WERI-Rb-1 (cell line): ENCODE data around the gene HOXD12.

Source experiments
- DNase-seq: peaks from one replicate; pipeline ENCODE4 v3.0.0-alpha.2; 2020
- H3K27ac ChIP-seq: fragments of 250-450 bp; sonication (Bioruptor Pico); 2 replicates; pipeline ENCODE4 v1.5.1; 2020; ENCODE audit warnings: mild to moderate bottlenecking, moderate library complexity
- H3K27me3 ChIP-seq: fragments of 250-450 bp; sonication (Bioruptor Pico); 2 replicates; pipeline ENCODE4 v1.5.1; 2021; ENCODE audit warnings: mild to moderate bottlenecking, low read depth, moderate library complexity; ENCODE audit not compliant: insufficient read depth, severe bottlenecking
- H3K36me3 ChIP-seq: fragments of 250-450 bp; sonication (Bioruptor Pico); 2 replicates; pipeline ENCODE4 v1.5.1; 2020; ENCODE audit warnings: mild to moderate bottlenecking, moderate library complexity
- H3K4me3 ChIP-seq: 2 replicates; pipeline ENCODE4 v1.5.1; 2011; ENCODE audit warnings: low read depth, mild to moderate bottlenecking, control low read depth, low read length
- H3K9me3 ChIP-seq: fragments of 250-450 bp; sonication (Bioruptor Pico); 2 replicates; pipeline ENCODE4 v1.5.1; 2021; ENCODE audit warnings: mild to moderate bottlenecking, moderate library complexity; ENCODE audit not compliant: severe bottlenecking
- TF ChIP-seq, protein P1 (sequence below): IDR thresholded peaks from 2 replicates; pipeline ENCODE4 v1.5.1; 2011; ENCODE audit warnings: low read depth, mild to moderate bottlenecking, control low read depth, inconsistent platforms, low read length

The HOXD12 gene

DNA sequence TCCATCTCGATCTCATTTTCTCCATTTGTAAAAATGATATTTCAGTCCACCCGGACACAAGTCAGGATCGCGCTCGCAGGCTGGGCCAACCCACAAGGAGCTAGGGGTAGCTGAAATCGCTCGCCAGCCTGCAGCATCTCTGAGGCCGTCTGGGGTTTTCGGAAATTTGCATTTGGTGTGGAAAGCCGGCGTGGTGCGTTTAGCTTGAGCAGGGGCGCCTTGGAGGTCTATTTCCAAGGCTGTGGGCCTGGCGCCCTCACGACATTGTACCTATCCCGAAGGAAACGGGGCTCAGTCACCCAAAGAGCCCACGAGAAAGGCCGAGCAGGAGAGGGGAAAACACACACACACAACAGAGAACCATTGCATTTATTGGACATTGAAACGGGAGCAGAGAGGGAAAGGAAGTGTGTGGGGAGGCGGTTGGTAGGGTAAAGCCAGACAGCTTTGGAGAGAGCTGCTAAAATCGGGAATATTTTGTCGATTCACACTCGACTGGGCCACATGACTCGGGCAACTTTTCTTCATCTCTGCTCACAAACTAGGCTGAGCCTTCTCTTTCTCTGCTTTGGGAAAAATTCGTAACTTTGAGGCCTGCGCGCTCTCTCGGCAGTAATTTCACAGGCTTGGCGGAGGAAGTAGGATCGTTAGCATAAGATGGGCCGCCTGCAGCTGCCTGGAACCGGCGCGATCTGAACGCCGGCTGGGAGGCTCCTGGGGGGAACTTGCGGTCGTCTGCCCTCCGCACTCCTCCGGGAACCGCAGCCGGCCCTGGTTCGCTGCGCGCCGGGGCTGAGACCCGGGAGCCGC lies 28.8 kb downstream of the HOXD12 start:
- no peak overlapping the region for H3K27ac ChIP-seq
- H3K36me3 ChIP-seq: no peaks in the 10 kb centered on the region
- peaks cover 94% of the 10 kb centered on the region for H3K27me3 ChIP-seq
- TF ChIP-seq, protein P1, sequence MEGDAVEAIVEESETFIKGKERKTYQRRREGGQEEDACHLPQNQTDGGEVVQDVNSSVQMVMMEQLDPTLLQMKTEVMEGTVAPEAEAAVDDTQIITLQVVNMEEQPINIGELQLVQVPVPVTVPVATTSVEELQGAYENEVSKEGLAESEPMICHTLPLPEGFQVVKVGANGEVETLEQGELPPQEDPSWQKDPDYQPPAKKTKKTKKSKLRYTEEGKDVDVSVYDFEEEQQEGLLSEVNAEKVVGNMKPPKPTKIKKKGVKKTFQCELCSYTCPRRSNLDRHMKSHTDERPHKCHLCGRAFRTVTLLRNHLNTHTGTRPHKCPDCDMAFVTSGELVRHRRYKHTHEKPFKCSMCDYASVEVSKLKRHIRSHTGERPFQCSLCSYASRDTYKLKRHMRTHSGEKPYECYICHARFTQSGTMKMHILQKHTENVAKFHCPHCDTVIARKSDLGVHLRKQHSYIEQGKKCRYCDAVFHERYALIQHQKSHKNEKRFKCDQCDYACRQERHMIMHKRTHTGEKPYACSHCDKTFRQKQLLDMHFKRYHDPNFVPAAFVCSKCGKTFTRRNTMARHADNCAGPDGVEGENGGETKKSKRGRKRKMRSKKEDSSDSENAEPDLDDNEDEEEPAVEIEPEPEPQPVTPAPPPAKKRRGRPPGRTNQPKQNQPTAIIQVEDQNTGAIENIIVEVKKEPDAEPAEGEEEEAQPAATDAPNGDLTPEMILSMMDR: no peak
- H3K9me3 ChIP-seq: peaks cover 9% of the 10 kb centered on the region
- H3K4me3 ChIP-seq: no peak overlapping the region
- no peak for DNase-seq

DNA sequence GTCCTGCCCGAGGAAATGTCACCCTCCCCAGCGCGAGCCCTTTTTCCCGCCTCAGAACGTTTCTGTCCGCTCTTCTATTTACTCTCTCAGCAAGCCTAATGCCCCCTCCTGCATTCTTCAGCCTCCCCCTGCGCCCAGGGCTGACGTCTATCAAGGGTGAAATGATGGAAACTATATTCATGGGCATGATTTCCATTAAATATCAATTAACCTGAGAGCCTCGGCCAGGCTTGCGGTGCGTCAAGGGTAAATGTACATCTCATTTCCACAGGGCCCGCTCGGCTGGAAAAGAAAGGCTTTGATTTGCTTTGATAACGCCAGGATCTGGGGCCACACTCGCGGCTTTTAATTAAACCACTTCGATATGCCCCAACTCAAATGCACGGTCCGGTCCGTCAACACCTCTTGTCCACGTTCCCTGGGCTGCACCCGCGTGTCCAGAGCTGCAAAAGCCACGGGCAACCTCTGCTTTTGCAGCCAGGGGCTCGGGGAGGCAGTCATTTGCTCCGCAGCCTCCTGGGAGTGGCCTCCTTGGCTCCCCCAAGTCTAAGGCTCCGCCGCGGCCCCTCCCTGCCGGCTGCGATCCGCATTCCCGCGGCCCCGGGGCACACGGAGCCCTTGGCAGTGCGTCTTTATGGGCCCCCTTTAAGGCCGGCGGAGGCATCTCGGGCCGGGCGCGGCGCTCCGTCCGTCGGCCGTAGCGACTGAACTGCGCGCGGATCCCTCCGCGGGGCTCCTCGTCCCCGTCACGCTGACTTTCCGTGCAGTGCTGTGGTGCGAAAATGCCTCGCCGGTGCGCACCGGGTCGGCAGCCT lies 29.6 kb downstream of the HOXD12 start, which contains the start of gene HOXD8:
Gene HOXD8 (plus strand): TSS at position 724 of the 815 bp plus-strand sequence. CDS start 662 bp downstream, outside the sequence.
- no peak for DNase-seq
- H3K27me3 ChIP-seq: peaks cover 94% of the 10 kb centered on the region

DNA sequence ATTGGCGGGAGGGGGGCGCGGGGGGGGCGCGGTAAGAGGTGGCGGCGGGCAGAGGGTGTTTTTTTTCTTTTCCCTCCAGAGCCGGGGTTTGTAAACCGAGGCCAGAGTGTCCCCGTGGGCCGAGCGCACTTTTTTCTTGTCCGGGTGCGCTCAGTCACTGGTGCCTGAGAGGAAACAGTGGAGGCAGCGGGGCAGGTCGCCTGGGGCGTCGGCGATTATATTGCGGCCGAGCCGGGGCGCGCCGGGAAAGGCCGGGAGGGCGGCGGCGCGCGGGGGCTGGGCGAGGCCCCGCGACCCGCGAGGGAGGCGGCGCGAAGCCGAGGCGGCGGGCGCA lies 30.2 kb downstream of the HOXD12 start:
- 0 out of 2 replicates have a peak overlapping the region, but pooled peaks have one; percentile 5 for H3K4me3 ChIP-seq
- no peak for DNase-seq
- peaks cover 94% of the 10 kb centered on the region for H3K27me3 ChIP-seq
- no peaks in the 10 kb centered on the region for H3K36me3 ChIP-seq
- no peak overlapping the region for H3K27ac ChIP-seq
- TF ChIP-seq, protein P1: no peak
- peaks cover 9% of the 10 kb centered on the region for H3K9me3 ChIP-seq

More for the DNA sequence above, 29.6 kb downstream of the HOXD12 start, which contains the start of gene HOXD8:
- H3K9me3 ChIP-seq: peaks cover 9% of the 10 kb centered on the region
- no peak within 1 kb of the TSS for H3K27ac ChIP-seq
- H3K4me3 ChIP-seq: peak within 1 kb of the TSS; percentile 16
- TF ChIP-seq, protein P1: no peak
- H3K36me3 ChIP-seq: no peaks in the 10 kb centered on the region

DNA sequence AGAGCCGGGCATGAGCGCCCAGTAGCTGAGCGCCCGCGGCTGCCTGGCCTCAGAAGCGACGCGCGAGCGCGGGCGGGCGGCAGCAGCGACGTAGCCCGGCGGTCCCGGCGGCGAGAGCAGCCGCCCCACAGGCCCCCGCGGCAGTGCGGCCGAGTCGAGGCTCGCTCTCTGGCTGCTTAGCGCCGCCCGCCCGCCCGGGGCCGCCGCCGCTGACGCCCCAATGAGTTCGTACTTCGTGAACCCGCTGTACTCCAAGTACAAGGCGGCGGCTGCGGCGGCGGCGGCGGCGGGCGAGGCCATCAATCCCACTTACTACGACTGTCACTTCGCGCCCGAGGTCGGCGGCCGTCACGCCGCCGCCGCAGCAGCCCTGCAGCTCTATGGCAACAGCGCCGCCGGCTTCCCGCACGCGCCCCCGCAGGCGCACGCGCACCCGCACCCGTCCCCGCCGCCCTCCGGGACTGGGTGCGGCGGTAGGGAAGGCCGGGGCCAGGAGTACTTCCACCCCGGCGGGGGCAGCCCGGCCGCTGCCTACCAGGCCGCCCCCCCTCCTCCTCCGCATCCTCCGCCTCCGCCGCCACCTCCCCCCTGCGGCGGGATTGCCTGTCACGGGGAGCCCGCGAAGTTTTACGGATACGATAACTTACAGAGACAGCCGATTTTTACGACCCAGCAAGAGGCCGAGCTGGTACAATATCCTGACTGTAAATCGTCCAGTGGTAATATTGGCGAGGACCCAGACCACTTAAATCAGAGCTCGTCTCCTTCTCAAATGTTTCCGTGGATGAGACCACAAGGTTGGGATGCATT lies 30.8 kb downstream of the HOXD12 start:
- TF ChIP-seq, protein P1: no peak
- DNase-seq: no peak
- H3K27me3 ChIP-seq: peaks cover 94% of the 10 kb centered on the region
- H3K4me3 ChIP-seq: no peak overlapping the region; the same call in 1 of the 2 replicates
- H3K9me3 ChIP-seq: peaks cover 9% of the 10 kb centered on the region
- no peaks in the 10 kb centered on the region for H3K36me3 ChIP-seq
- H3K27ac ChIP-seq: no peak overlapping the region

DNA sequence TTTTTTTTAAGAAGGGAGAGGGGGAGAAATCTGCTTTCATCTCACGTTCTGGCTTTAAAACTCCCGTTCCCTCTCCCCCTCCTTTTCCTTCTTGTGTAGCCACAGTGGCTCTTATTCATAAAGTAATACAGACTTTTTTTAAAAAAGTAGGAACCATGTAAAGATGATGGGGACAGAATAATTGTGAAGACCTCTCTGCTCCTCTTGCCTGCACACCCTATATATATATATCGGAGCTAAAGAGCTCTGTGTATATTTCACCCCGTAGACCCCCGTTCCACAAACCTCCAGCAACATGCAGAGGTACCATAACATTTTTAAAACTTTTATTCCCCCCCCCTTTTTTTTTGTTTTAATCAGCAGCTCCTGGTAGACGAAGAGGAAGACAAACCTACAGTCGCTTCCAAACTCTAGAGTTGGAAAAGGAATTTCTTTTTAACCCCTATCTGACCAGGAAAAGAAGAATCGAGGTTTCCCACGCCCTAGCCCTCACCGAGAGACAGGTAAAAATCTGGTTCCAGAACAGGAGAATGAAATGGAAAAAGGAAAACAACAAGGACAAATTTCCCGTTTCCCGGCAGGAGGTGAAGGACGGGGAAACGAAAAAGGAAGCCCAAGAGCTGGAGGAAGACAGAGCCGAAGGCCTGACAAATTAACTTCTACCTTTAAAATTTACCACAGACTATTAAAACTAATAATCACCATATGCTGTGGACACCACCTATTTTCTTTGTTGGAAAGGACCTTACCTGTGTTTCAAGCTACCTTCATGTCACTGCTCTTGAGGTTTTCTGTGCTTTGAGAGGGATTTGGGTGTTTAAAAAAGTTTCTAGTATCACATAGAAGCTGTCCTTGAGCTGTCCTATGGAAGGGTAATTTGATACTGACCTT lies 31.6 kb downstream of the HOXD12 start:
- Histone ChIP-seq H3K9me3 (peaks cover 9% of the 10 kb centered on the region), H3K36me3 (no peaks in the 10 kb centered on the region), H3K27ac (no peak overlapping the region), H3K27me3 (peaks cover 94% of the 10 kb centered on the region), H3K4me3 (no peak overlapping the region)
- TF ChIP-seq, protein P1: no peak
- DNase-seq: no peak
